CD4-positive, alpha-beta memory T cell (primary cell): ENCODE measurements around the gene RARG. TPM values are rescaled to one million over a fixed set of nuclear protein-coding genes. Genes with fewer than 3 reads are reported as not detected.

Source experiments
- CTCF ChIA-PET: fragments of 350-600 bp; sonication (Branson Sonifier 250); formaldehyde crosslinking; loops from one replicate; lab custom pipeline; 2021; ENCODE audit warnings: inconsistent platforms; ENCODE audit not compliant: partially characterized antibody; lab: Charles Lee
- POLR2A ChIA-PET: fragments of 350-600 bp; sonication (Branson Sonifier 250); formaldehyde crosslinking; loops from one replicate; lab custom pipeline; 2021; ENCODE audit not compliant: partially characterized antibody; lab: Charles Lee
- DNase-seq, 5 donors: peaks; one replicate each; pipeline versions ENCODE4 v3.0.0 to v3.0.0-alpha.2; 2020 to 2022; ENCODE audit warnings: mixed read lengths in 1 of 5
- H3K27ac ChIP-seq: one replicate; pipeline ENCODE4 v1.7.0; 2013; ENCODE audit warnings: low read depth, low read length
- H3K27me3 ChIP-seq: 2 replicates; pipeline ENCODE4 v1.7.0; 2013; ENCODE audit warnings: mild to moderate bottlenecking, low read length, moderate library complexity; ENCODE audit not compliant: insufficient read depth
- H3K36me3 ChIP-seq: 2 replicates; pipeline ENCODE4 v1.7.0; 2013; ENCODE audit warnings: mild to moderate bottlenecking, low read length, moderate library complexity; ENCODE audit not compliant: insufficient read depth
- H3K4me1 ChIP-seq: 2 replicates; pipeline ENCODE4 v1.7.0; 2013; ENCODE audit warnings: mild to moderate bottlenecking, low read length, moderate library complexity; ENCODE audit not compliant: insufficient read depth
- H3K4me3 ChIP-seq, 2 donors: one replicate each; pipeline ENCODE4 v1.7.0; 2013; ENCODE audit warnings: low read length in 2 of 2, mild to moderate bottlenecking in 1 of 2
- H3K9me3 ChIP-seq, 2 donors: one replicate each; pipeline ENCODE4 v1.7.0; 2013; ENCODE audit warnings: low read length in 2 of 2, control low read depth in 1 of 2; ENCODE audit not compliant: control insufficient read depth in 1 of 2
- H3K27ac Mint-ChIP-seq, 7 donors: one replicate each; pipeline ENCODE4 v1.8.0; 2020 to 2021; ENCODE audit warnings: mixed read lengths in 7 of 7, mild to moderate bottlenecking in 6 of 7, inconsistent platforms in 3 of 7, moderate library complexity in 3 of 7
- H3K27me3 Mint-ChIP-seq, 2 donors: one replicate each; pipeline ENCODE4 v1.8.0; 2020 to 2021; ENCODE audit warnings: mixed read lengths in 2 of 2
- H3K36me3 Mint-ChIP-seq, 2 donors: one replicate each; pipeline ENCODE4 v1.8.0; 2020 to 2021; ENCODE audit warnings: mixed read lengths in 2 of 2, inconsistent platforms in 1 of 2, mild to moderate bottlenecking in 1 of 2
- H3K4me1 Mint-ChIP-seq, 4 donors: one replicate each; pipeline ENCODE4 v1.8.0; 2020 to 2021; ENCODE audit warnings: mixed read lengths in 4 of 4, mild to moderate bottlenecking in 1 of 4
- H3K4me3 Mint-ChIP-seq, 8 donors: one replicate each; pipeline ENCODE4 v1.8.0; 2020 to 2021; ENCODE audit warnings: mixed read lengths in 8 of 8, mild to moderate bottlenecking in 7 of 8, moderate library complexity in 6 of 8, inconsistent platforms in 3 of 8
- H3K9me3 Mint-ChIP-seq, 8 donors: one replicate each; pipeline ENCODE4 v1.8.0; 2020 to 2021; ENCODE audit warnings: mixed read lengths in 8 of 8, mild to moderate bottlenecking in 5 of 8, inconsistent platforms in 3 of 8, moderate library complexity in 1 of 8
- intact Hi-C: fragments of 100-400 bp; cut with micrococcal nuclease; formaldehyde crosslinking; loops from one replicate; pipeline ENCODE4 v1.15.1; 2023
- polyA plus RNA-seq, 2 donors: library from polyadenylated mRNA; unstranded; fragments of 300-500 nt; fragmentation: Illumina TruSeq; gene quantifications; one replicate each; pipeline ENCODE4 v1.2.3, GENCODE V29; 2021
- total RNA-seq, 2 experiments: library from RNA; stranded (reverse); gene quantifications; one replicate each; pipeline ENCODE4 v1.2.3, GENCODE V29; 2021

Gene RARG
- total and polyA plus RNA-seq, 4 experiments from 2014 or later = 13.2 to 86.0 (median 54.9) TPM

GRCh38 chr12:53197011-53197640 lies 34.9 kb downstream of the RARG start:
- Mint-ChIP-seq H3K36me3 (peaks cover 74 to 83% of the 10 kb centered on the region in 2 donors), H3K9me3 (no peaks in the 10 kb centered on the region), H3K27ac (peak overlapping the region; percentile 71 to 93 (median 88)), H3K4me1 (peaks cover 35 to 63% (median 43%) of the 10 kb centered on the region in 4 donors), H3K27me3 (no peaks in the 10 kb centered on the region), H3K4me3 (peak overlapping the region in 2 of 8 donors; percentile 17 to 43)
- Histone ChIP-seq H3K36me3 (peaks cover 62% of the 10 kb centered on the region), H3K9me3 (no peaks in the 10 kb centered on the region), H3K27ac (peak overlapping the region; percentile 53), H3K27me3 (no peaks in the 10 kb centered on the region), H3K4me3 (no peak overlapping the region), H3K4me1 (peaks cover 60% of the 10 kb centered on the region)
- POLR2A ChIA-PET = interaction anchor here (0.9 to 27.7 kb wide), 7 partner anchors 12 to 102 kb away, joined by 3 to 463 read pairs (median 6); partner anchors contain the start of genes CSAD, ITGB7, MYG1 and ZNF740
- no peak for DNase-seq
- CTCF ChIA-PET = interaction anchor here (0.7 to 3.4 kb wide), 9 partner anchors 9 to 131 kb away, joined by 3 to 30 read pairs (median 6); partner anchors contain the start of gene ITGB7
- intact Hi-C loops = no loop called here

- H3K4me1 Mint-ChIP-seq = peaks cover 31 to 58% (median 41%) of the 10 kb centered on the region in 4 donors
These were observed 35.5 kb downstream of the RARG start for GRCh38 chr12:53196486-53196885.

GRCh38 chr12:53195516-53196420 lies 36.2 kb downstream of the RARG start:
- ChIA-PET CTCF (interaction anchor here (0.9 to 2.1 kb wide), 7 partner anchors 11 to 126 kb away, joined by 3 to 10 read pairs (median 5); partner anchors contain the start of genes AAAS, CSAD, ITGB7 and ZNF740), POLR2A (interaction anchor here (0.8 to 27.7 kb wide), 6 partner anchors 10 to 116 kb away, joined by 3 to 463 read pairs (median 6); partner anchors contain the start of genes CSAD, ITGB7, SPRYD3 and ZNF740)
- Histone ChIP-seq H3K36me3 (peaks cover 76% of the 10 kb centered on the region), H3K4me1 (peaks cover 52% of the 10 kb centered on the region), H3K27me3 (no peaks in the 10 kb centered on the region), H3K4me3 (no peak overlapping the region), H3K27ac (peak overlapping the region; percentile 53), H3K9me3 (no peaks in the 10 kb centered on the region)
- intact Hi-C loops = no loop called here
- peak overlapping the region in 2 of 8 donors; percentile 15 to 29 for H3K4me3 Mint-ChIP-seq
- H3K27me3 Mint-ChIP-seq = no peaks in the 10 kb centered on the region
- peaks cover 27 to 51% (median 37%) of the 10 kb centered on the region in 4 donors for H3K4me1 Mint-ChIP-seq
- peak overlapping the region; percentile 57 to 89 (median 82) for H3K27ac Mint-ChIP-seq
- H3K36me3 Mint-ChIP-seq = peaks cover 78 to 91% of the 10 kb centered on the region in 2 donors
- H3K9me3 Mint-ChIP-seq = no peaks in the 10 kb centered on the region
- DNase-seq = no peak

More at GRCh38 chr12:53196486-53196885, 35.5 kb downstream of the RARG start:
- Histone ChIP-seq H3K4me1 (peaks cover 54% of the 10 kb centered on the region), H3K9me3 (no peaks in the 10 kb centered on the region), H3K27me3 (no peaks in the 10 kb centered on the region), H3K27ac (peak overlapping the region; percentile 53), H3K36me3 (peaks cover 69% of the 10 kb centered on the region), H3K4me3 (no peak overlapping the region)
- Mint-ChIP-seq H3K27me3 (no peaks in the 10 kb centered on the region), H3K36me3 (peaks cover 78 to 89% of the 10 kb centered on the region in 2 donors), H3K4me3 (no peak overlapping the region), H3K27ac (peak overlapping the region in 6 of 7 donors; percentile 60 to 93 (median 86)), H3K9me3 (no peaks in the 10 kb centered on the region)
- ChIA-PET POLR2A (interaction anchor here (0.9 to 27.7 kb wide), 4 partner anchors 11 to 24 kb away, joined by 3 to 463 read pairs (median 62); partner anchors contain the start of genes CSAD, ITGB7 and ZNF740), CTCF (interaction anchor here (1.7 to 3.4 kb wide), 5 partner anchors 11 to 36 kb away, joined by 5 to 30 read pairs (median 16); partner anchors contain the start of gene ITGB7)
- intact Hi-C loops = no loop called here
- no peak for DNase-seq

GRCh38 chr12:53194973-53195372 lies 37.0 kb downstream of the RARG start:
- Mint-ChIP-seq H3K36me3 (peaks cover 76 to 88% of the 10 kb centered on the region in 2 donors), H3K9me3 (no peaks in the 10 kb centered on the region), H3K27ac (peak overlapping the region; percentile 46 to 87 (median 75)), H3K4me3 (peak overlapping the region in 2 of 8 donors; percentile 25 to 29), H3K27me3 (no peaks in the 10 kb centered on the region), H3K4me1 (peaks cover 24 to 47% (median 33%) of the 10 kb centered on the region in 4 donors)
- no peaks in the 10 kb centered on the region for H3K9me3 ChIP-seq
- H3K27ac ChIP-seq = peak overlapping the region; percentile 11
- CTCF ChIA-PET = interaction anchor here (0.9 to 2.1 kb wide), 8 partner anchors 12 to 126 kb away, joined by 3 to 10 read pairs (median 5); partner anchors contain the start of genes AAAS, CSAD, ITGB7 and ZNF740
- peaks cover 52% of the 10 kb centered on the region for H3K4me1 ChIP-seq
- intact Hi-C loops = loop anchor here (5.0 kb wide), 1 partner anchor 128 kb away; no protein-coding TSS in a partner anchor
- no peak for DNase-seq
- peaks cover 74% of the 10 kb centered on the region for H3K36me3 ChIP-seq
- H3K4me3 ChIP-seq = no peak overlapping the region
- POLR2A ChIA-PET = interaction anchor here (0.6 to 27.7 kb wide), 7 partner anchors 9 to 1959 kb away, joined by 3 to 463 read pairs (median 3); partner anchors contain the start of genes CSAD, ITGB7, SPRYD3 and ZNF740
- H3K27me3 ChIP-seq = no peaks in the 10 kb centered on the region

GRCh38 chr12:53193985-53194716 lies 37.9 kb downstream of the RARG start:
- H3K9me3 Mint-ChIP-seq = no peaks in the 10 kb centered on the region
- POLR2A ChIA-PET = interaction anchor here (0.6 to 27.7 kb wide), 7 partner anchors 9 to 1958 kb away, joined by 3 to 463 read pairs (median 10); partner anchors contain the start of genes CSAD, ITGB7, PFDN5 and ZNF740
- Histone ChIP-seq H3K27ac (no peak overlapping the region), H3K4me1 (peaks cover 44% of the 10 kb centered on the region), H3K4me3 (no peak overlapping the region), H3K9me3 (no peaks in the 10 kb centered on the region), H3K36me3 (peaks cover 69% of the 10 kb centered on the region), H3K27me3 (no peaks in the 10 kb centered on the region)
- no peak for DNase-seq
- CTCF ChIA-PET = interaction anchor here (0.9 to 2.1 kb wide), 8 partner anchors 13 to 127 kb away, joined by 3 to 10 read pairs (median 5); partner anchors contain the start of genes AAAS, CSAD, ITGB7 and ZNF740
- no peak overlapping the region for H3K4me3 Mint-ChIP-seq
- H3K27ac Mint-ChIP-seq = peak overlapping the region in 6 of 7 donors; percentile 37 to 87 (median 66)
- no peaks in the 10 kb centered on the region for H3K27me3 Mint-ChIP-seq
- peaks cover 20 to 40% (median 28%) of the 10 kb centered on the region in 4 donors for H3K4me1 Mint-ChIP-seq
- intact Hi-C loops = loop anchor here (5.0 kb wide), 1 partner anchor 127 kb away; no protein-coding TSS in a partner anchor
- peaks cover 71 to 83% of the 10 kb centered on the region in 2 donors for H3K36me3 Mint-ChIP-seq

GRCh38 chr12:53193040-53193439 lies 39.0 kb downstream of the RARG start:
- Histone ChIP-seq H3K4me1 (peaks cover 33% of the 10 kb centered on the region), H3K9me3 (no peaks in the 10 kb centered on the region), H3K4me3 (no peak overlapping the region), H3K27ac (no peak overlapping the region), H3K36me3 (peaks cover 79% of the 10 kb centered on the region), H3K27me3 (no peaks in the 10 kb centered on the region)
- H3K9me3 Mint-ChIP-seq = no peaks in the 10 kb centered on the region
- H3K4me3 Mint-ChIP-seq = no peak overlapping the region
- peaks cover 10 to 29% (median 18%) of the 10 kb centered on the region in 4 donors for H3K4me1 Mint-ChIP-seq
- no peak for DNase-seq
- intact Hi-C loops = loop anchor here (5.0 kb wide), 1 partner anchor 126 kb away; no protein-coding TSS in a partner anchor
- CTCF ChIA-PET = interaction anchor here (1.0 kb wide), 1 partner anchor 128 kb away, joined by 4 read pairs; the partner anchor contains the start of gene AAAS
- H3K36me3 Mint-ChIP-seq = peaks cover 61 to 81% of the 10 kb centered on the region in 2 donors
- H3K27ac Mint-ChIP-seq = peak overlapping the region in 6 of 7 donors; percentile 53 to 84 (median 69)
- no peaks in the 10 kb centered on the region for H3K27me3 Mint-ChIP-seq
- POLR2A ChIA-PET = interaction anchor here (1.2 to 27.7 kb wide), 6 partner anchors 8 to 102 kb away, joined by 3 to 463 read pairs (median 4); partner anchors contain the start of genes CSAD, ITGB7, PFDN5 and ZNF740
